GM20431 (cell line): ENCODE data around the gene RANBP2.

Source experiments
- in situ Hi-C: fragments of 300-500 bp; cut with MseI, MboI; formaldehyde crosslinking; loops from one replicate; pipeline ENCODE4 v1.15.0; 2020; ENCODE audit warnings: low sequenced_read_pairs; ENCODE audit not compliant: unreplicated experiment

RANBP2 gene

DNA sequence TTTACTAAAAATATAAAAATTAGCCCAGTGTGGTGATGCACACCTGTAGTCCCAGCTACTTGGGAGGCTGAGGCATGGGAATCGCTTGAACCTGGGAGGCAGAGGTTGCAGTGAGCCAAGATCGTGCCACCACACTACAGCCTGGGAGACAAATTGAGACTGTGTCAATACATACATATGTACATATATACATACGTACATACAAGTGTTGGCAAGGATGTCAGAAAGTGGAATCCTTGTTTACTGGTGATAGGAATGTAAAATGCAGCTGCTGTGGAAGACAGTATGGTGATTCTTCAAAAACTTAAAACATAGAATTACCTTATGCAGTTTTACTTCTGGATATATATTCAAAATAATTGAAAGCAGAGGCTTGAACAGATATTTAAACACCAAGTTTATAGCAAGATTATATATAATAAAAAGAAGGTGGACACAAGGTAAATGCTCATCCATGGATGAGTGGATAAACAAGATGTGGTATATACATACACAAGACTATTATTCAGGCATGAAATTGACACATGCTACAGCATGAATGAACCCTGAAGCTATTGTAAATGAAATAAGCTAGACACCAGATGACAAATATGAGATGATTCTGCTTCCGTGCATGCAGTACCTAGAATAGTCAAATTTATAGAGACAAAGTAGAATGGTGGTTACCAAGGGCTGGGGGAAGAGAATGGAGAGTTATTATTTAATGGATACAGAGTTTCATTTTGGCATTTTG, 110.5 kb downstream of the RANBP2 start:
- in situ Hi-C loops, result no loop called here

DNA sequence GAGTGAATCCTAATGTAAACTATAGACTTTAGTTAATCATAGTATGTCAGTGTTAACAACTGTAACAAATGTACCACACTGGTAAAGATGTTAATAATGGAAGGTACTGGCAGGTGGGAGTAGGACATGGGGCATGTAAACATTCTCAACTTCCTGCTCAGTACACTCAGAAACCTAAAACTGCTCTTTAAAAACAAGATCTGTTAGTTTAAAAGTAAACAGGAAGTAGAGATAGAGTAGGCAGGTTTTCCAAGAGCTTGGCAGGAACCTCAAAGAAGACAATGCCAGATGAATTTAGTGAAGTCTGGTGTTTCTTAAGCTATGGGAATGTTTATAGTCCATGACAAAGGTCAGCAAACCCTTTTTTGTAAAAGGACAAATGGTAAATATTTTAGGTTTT, 113.9 kb downstream of the RANBP2 start:
- in situ Hi-C loops, result no loop called here

DNA sequence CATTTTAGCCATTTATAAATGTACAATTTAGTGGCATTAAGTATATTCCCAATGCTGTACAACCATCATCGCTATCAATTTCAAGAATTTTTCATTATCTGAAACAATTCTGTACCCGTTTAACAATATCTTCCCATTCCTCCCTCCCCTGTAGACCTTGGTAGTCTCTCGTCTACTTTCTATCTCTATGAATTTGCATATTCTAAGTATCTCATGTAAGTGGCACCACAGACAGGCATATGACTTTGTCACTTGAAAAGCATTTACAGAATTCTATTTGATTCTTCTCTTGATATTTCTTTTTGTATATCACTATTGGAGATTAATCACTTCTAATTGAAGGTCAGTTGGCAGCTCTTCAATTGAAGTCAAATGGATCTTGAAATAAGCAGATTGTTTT, 115.3 kb downstream of the RANBP2 start:
- in situ Hi-C loops, result no loop called here

DNA sequence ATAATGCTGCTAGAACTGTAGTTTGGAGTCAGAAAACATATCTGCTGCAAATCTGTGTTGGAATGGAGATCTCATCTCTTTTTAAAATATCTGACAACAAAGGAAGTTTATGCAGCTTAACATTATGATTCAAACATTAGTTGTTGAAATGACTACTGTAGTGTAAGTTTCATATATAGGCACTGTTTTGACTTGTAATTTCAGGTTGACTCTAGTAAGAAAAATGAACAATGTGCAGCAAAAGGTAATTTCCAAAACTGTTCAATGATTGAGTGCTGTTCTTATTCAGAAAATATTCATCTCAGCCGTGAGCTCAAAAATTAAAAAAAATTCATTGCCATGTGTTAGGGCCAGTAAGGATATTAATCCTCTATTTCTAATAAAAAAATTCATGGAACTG, 115.8 kb downstream of the RANBP2 start:
- in situ Hi-C loops, result no loop called here
